Psoas muscle (tissue), 8 donors: ENCODE results near the gene AATK. TPM values are rescaled to one million over a fixed set of nuclear protein-coding genes. Genes with fewer than 3 reads are reported as not detected.
"Not testable (repeated sequence)": the region's sequence is repeated elsewhere in the genome, so short reads cannot be mapped to it uniquely, and the experiment has no call there.

Experiments
- ATAC-seq, 4 donors: fragments of 200-7000 bp; cut with Tn5 transposase; one replicate each; pipeline ENCODE4 v1.9.1; 2020; ENCODE audit warnings: moderate library complexity in 3 of 4, mild to moderate bottlenecking in 2 of 4
- DNase-seq, 2 donors: peaks; one replicate each; pipeline ENCODE4 v3.0.0-alpha.2; 2020
- H3K27ac ChIP-seq: fragments of 200-600 bp; one replicate; pipeline ENCODE4 v1.8.0; 2022
- H3K27me3 ChIP-seq, 3 donors: fragments of 200-600 bp in 1 of 3; one replicate each; pipeline versions ENCODE4 v1.6.1 to v1.8.0; 2013 to 2022; ENCODE audit warnings: low read length in 2 of 3, mild to moderate bottlenecking in 2 of 3, moderate library complexity in 1 of 3; ENCODE audit not compliant: insufficient read depth in 3 of 3
- H3K36me3 ChIP-seq, 2 donors: fragments of 200-600 bp in 1 of 2; one replicate each; pipeline versions ENCODE4 v1.6.1 to v1.8.0; 2013 to 2022; ENCODE audit warnings: low read depth in 1 of 2, mild to moderate bottlenecking in 1 of 2, moderate library complexity in 1 of 2; ENCODE audit not compliant: insufficient read depth in 1 of 2
- H3K4me1 ChIP-seq: fragments of 200-600 bp; one replicate; pipeline ENCODE4 v1.8.0; 2022
- H3K4me3 ChIP-seq: fragments of 200-600 bp; one replicate; pipeline ENCODE4 v1.8.0; 2022; ENCODE audit warnings: mild to moderate bottlenecking
- H3K9me3 ChIP-seq: fragments of 200-600 bp; one replicate; pipeline ENCODE4 v1.8.0; 2022
- WGBS, 3 donors: extraction: QIAGEN DNeasy Blood & Tissue Kit; methylation state at CpG; one replicate each; pipeline versions ENCODE4 v1.1.6 to v1.1.7; 2013; 5-methylcytosine and 5-hydroxymethylcytosine counted together
- intact Hi-C, 2 donors: fragments of 100-400 bp; cut with DNase I; formaldehyde crosslinking; loops; one replicate each; pipeline versions ENCODE4 v1.11.0 to v1.14.2; 2022
- polyA plus RNA-seq, 3 donors: library from polyadenylated mRNA; stranded (reverse); fragments of 200-250 nt; gene quantifications; one replicate each; pipeline ENCODE4 v1.2.3, GENCODE V29; 2013
- total RNA-seq, 4 donors: library from RNA; stranded (reverse); fragmentation: NEBNext Ultra II Directional in 2 of 4; extraction: Animal tissue kit (Norgen Biotek cat#: 25700) in 2 of 4; gene quantifications; one replicate each; pipeline versions ENCODE4 v1.2.1 to v1.2.4, GENCODE V29; 2021 to 2023
- TF ChIP-seq, protein P1 (sequence below): fragments of 200-600 bp; IDR thresholded peaks from one replicate; pipeline ENCODE4 v1.8.0; 2022; ENCODE audit warnings: antibody characterized with exemption
- donor health status: healthy with polysubstance abuse.
- donor health status: DM: no; HTN: no; CAD: no; lungs with moderate emphysema.
- donor health status: Bipolar disorder and iron deficiency.
- donor health status: healthy.
- donor health status: DM: yes; HTN: yes; CAD: no.
- donor health status: DM: no; HTN: no; CAD: no.
- donor health status: DM: no; HTN: no; CAD: no.
- donor health status: DM: yes; HTN: yes; CAD: no.

Gene AATK
- total and polyA plus RNA-seq, 7 donors, result 0.21 to 1.8 (median 1.0) TPM

- WGBS, 3 donors, result 60 to 66% (median 63%) methylated on average over 33 of the region's 33 CpGs
- DNase-seq (peak in 1 of 2 donors; percentile 71), ATAC-seq (peak; percentile 70 to 83 (median 76))
- intact Hi-C loops, result loop anchor here (5.0 kb wide), 1 partner anchor 45 kb away; the partner anchor contains the start of gene BAIAP2 (in 2 of the 2)
- H3K27ac ChIP-seq, result peak overlapping the region; percentile 60
- peaks cover 34% of the 10 kb centered on the region for H3K4me1 ChIP-seq
- no peaks in the 10 kb centered on the region for H3K27me3 ChIP-seq
- no peaks in the 10 kb centered on the region for H3K36me3 ChIP-seq
- TF ChIP-seq, protein P1, sequence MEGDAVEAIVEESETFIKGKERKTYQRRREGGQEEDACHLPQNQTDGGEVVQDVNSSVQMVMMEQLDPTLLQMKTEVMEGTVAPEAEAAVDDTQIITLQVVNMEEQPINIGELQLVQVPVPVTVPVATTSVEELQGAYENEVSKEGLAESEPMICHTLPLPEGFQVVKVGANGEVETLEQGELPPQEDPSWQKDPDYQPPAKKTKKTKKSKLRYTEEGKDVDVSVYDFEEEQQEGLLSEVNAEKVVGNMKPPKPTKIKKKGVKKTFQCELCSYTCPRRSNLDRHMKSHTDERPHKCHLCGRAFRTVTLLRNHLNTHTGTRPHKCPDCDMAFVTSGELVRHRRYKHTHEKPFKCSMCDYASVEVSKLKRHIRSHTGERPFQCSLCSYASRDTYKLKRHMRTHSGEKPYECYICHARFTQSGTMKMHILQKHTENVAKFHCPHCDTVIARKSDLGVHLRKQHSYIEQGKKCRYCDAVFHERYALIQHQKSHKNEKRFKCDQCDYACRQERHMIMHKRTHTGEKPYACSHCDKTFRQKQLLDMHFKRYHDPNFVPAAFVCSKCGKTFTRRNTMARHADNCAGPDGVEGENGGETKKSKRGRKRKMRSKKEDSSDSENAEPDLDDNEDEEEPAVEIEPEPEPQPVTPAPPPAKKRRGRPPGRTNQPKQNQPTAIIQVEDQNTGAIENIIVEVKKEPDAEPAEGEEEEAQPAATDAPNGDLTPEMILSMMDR, result no peak
- H3K4me3 ChIP-seq, result no peak overlapping the region
- no peaks in the 10 kb centered on the region for H3K9me3 ChIP-seq
These were observed 83.6 kb downstream of the AATK start for GRCh38 chr17:81082177-81083073.

DNA sequence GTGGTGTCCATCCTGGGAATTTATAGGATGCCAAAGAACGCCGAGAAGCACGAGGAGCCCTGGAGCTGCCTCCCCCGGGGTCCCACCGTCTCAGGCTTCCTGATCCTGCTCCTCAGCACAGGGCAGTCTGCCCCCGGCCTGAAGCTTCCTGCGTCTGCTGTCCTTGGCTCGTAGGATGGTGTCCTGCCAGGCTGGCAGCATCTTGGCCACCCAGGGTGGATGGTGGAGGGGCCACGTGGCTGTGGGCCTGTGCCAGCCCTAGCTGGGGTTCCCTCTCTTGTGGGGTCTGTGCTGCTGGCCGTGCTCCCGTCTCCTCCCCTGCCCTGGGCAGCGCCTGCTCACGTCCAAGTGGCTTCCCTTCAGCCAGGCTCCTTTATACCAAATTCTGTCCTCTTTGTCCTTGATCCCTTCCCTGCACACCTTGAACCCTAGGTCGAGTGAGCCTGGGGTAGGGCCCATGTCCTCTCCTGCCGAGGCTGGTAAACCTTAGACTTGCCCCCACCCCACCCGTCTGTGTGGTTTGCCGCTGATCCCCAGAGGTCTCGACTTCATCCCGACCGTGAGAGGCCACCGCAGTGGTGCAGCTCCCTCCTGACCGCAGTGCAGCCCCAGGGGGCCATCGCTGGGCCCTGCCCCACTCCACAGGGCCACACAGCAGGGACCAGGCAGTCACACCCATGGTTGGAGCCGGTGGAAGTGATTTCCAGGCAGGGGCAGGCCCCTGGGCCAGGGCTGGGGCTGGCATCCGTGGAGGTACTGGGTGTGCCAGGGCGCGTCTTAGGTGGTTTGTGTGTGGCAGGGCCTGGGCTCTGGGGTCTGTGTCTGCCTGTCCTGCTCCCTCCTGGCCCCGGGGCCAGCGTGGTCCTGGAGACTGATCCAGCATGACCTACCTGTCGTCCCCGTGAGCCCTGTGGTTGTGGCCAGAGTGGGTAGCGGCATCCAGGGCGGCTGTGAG lies 84.5 kb downstream of the AATK start:
- no peaks in the 10 kb centered on the region for H3K36me3 ChIP-seq
- DNase-seq (no peak), ATAC-seq (no peak)
- TF ChIP-seq, protein P1, result no peak
- no peaks in the 10 kb centered on the region for H3K9me3 ChIP-seq
- intact Hi-C loops, result loop anchor here (5.0 kb wide), 1 partner anchor 44 kb away; the partner anchor contains the start of gene BAIAP2 (in 2 of the 2)
- H3K4me3 ChIP-seq, result no peak overlapping the region
- 86 to 92% (median 91%) methylated on average over 32 to 33 of the region's 33 CpGs for WGBS, 3 donors
- H3K27me3 ChIP-seq, result no peaks in the 10 kb centered on the region
- no peak overlapping the region for H3K27ac ChIP-seq
- peaks cover 34% of the 10 kb centered on the region for H3K4me1 ChIP-seq

- Histone ChIP-seq H3K27ac (no peak overlapping the region), H3K27me3 (no peaks in the 10 kb centered on the region), H3K36me3 (no peaks in the 10 kb centered on the region), H3K4me3 (no peak overlapping the region), H3K9me3 (no peaks in the 10 kb centered on the region), H3K4me1 (peaks cover 29% of the 10 kb centered on the region)
- 66 to 76% (median 71%) methylated on average over 19 of the region's 19 CpGs for WGBS, 3 donors
- ATAC-seq, result no peak
- TF ChIP-seq, protein P1, result no peak
- intact Hi-C loops, result loop anchor here (5.0 kb wide), 1 partner anchor 43 kb away; the partner anchor contains the start of gene BAIAP2 (in 2 of the 2)
- DNase-seq, result no peak
These were observed 86.0 kb downstream of the AATK start for GRCh38 chr17:81080019-81080418.

- ATAC-seq, H3K27ac ChIP-seq, H3K27me3 ChIP-seq, intact Hi-C loops, DNase-seq, H3K9me3 ChIP-seq, H3K4me3 ChIP-seq, H3K36me3 ChIP-seq: not testable (repeated sequence)
- peaks cover 17% of the 10 kb centered on the region for H3K4me1 ChIP-seq
- 94 to 95% (median 95%) methylated on average over 41 to 45 of the region's 45 CpGs for WGBS, 3 donors
These were observed 87.8 kb downstream of the AATK start for GRCh38 chr17:81078026-81078913.
